Activated CD8-positive, alpha-beta memory T cell treated with anti-CD3 and anti-CD28 coated beads for 36 hours (primary cell): ENCODE data around the gene WDR87. TPM values are rescaled to one million over a fixed set of nuclear protein-coding genes. Genes with fewer than 3 reads are reported as not detected.
"Not testable (repeated sequence)": the region's sequence is repeated elsewhere in the genome, so short reads cannot be mapped to it uniquely, and the experiment has no call there.

ENCODE experiments used
- CTCF ChIA-PET: fragments of 350-600 bp; sonication (Branson Sonifier 250); formaldehyde crosslinking; loops from one replicate; lab custom pipeline; 2021; ENCODE audit warnings: antibody characterized with exemption; lab: Charles Lee
- POLR2A ChIA-PET: fragments of 350-600 bp; sonication (Branson Sonifier 250); formaldehyde crosslinking; loops from one replicate; lab custom pipeline; 2021; ENCODE audit warnings: antibody characterized with exemption; lab: Charles Lee
- total RNA-seq, 2 experiments: library from RNA; stranded (reverse); gene quantifications; one replicate each; pipeline ENCODE4 v1.2.3, GENCODE V29; 2021

Gene WDR87
- total RNA-seq, 2 experiments from 2014 or later = not detected

DNA sequence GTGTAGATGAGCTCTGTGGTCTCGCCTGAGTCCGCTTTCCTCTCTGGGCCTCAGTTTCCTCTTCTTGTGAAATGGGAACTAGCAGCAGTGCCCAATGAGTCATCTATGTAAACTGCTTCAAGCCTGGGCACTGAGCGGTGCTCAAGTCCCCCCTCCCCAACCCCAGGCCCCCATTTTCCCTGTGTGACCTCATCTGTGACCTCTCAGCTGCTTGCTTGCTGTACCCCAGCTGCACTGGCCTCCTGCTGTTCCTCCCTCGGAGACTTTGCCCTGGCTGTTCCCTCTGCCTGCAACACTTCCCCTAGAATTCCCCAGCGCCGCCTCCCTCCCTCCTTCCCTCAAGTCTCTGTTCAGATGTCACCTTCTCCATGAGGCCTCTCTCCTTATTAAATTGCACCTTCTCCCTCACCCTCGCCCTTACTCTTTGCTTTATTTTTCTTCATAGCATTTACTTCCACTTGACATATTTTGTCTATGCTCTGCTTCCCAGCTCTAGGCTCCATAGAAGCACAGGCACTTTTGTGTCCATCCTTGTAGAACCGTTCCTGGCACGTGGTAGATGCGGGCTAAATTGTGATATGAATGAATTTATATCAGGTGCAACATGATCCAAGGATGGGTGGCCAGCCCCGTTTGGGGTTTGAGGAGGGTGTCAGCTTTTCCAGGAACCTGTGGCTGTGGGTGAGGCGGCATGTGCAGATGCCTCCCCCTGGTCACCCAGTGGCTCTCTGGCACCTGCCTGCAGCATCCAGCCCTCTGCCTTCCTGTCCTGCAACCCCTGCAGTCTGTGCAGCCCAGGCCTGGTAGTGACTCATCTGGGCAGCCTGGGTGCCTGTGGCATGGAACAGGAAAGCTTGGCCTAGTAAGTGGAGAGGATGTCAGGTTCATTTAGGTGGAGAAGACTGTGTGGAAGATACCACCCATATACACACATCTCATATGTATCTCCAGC lies 26.9 kb upstream of the WDR87 start:
- ChIA-PET POLR2A (no interaction called here), CTCF (no interaction called here)

DNA sequence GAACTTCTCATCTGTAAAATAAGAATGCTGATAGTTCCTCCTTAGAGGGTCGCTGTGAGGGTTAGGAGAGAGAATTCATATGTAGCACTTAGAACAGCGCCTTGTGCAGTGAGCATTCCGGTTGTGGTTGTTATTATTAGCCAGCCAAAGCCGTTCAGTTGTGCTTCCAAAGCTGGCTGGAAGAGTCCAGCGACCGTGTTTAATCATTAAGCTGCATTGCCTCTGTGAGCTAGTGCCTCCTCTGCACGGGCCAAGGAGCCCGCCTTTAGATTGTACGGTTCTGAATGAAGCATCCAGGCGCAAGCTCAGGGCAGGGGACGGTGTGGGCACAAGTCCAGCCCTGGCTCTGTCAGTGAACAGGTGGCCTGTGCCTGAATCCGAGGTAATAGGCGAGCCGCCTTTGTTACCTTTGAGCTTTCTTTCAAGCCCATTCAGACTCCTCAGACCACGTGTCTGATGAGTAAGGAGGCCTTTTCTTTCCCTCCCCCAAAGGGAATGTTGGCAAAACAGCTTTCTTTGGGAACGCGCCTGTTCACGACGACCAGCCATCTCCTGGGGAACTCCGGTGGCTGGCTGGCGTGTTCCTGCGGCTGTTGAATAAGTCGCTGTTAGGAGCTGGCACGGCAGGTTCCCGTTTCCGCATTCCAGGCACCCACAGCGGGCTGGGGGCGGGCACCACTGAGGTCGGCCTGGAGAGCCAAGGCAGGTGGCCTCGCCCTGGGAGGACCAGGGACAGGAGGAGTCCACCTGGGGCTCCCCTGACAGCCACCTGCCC lies 25.7 kb upstream of the WDR87 start:
- ChIA-PET CTCF (interaction anchor here (0.7 to 0.9 kb wide), 2 partner anchors 10 to 30 kb away, joined by 3 read pairs; no protein-coding TSS in a partner anchor), POLR2A (no interaction called here)

DNA sequence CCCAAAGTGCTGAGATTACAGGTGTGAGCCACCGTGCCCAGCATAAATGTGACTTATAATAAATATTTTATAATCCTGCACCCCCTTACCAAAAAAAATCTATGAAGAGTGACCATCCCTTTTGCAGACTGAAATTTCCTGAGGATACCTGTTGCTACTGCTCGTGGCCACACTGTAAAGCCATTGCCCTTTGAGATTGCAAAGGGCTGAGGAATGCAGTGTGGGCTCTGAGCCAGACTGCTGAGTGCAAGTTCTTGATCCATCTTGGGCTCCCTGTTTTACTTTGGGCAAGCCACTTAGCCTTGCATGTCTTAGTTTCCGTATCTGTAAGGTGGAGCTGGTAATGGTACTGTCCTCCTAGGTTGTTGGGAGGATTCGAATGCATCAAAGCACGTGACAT lies 24.0 kb upstream of the WDR87 start:
- ChIA-PET POLR2A (interaction anchor here (0.7 kb wide), 1 partner anchor 446 kb away, joined by 4 read pairs; no protein-coding TSS in a partner anchor), CTCF (interaction anchor here (1.1 kb wide), 1 partner anchor 28 kb away, joined by 3 read pairs; no protein-coding TSS in a partner anchor)

DNA sequence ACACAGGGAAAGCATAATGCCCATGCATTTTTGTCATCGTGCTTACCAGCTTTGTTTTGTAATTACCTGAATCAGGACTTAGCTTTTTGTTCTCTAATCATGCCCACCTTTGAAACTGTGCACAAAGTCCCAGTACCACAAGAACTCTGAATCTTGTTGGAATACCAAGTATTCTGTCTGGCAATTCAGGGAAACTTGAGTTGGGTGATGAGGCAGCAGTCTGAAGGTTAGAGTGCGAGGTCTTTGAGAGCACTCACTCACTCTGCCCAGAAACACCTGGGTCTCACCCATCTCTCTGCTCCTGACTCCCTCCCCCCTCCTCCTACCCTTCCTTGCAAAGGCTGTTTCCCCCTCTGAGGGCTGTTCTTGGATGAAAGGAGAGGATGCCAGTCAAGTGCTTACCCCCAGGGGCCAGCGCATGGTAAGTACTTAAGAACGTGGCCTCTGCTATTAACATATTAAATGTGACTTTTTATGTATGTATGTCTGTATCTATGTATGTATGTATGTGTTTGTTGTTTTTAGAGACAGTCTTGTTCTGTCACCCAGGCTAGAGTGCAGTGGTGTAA lies 23.0 kb upstream of the WDR87 start:
- CTCF ChIA-PET = no interaction called here

DNA sequence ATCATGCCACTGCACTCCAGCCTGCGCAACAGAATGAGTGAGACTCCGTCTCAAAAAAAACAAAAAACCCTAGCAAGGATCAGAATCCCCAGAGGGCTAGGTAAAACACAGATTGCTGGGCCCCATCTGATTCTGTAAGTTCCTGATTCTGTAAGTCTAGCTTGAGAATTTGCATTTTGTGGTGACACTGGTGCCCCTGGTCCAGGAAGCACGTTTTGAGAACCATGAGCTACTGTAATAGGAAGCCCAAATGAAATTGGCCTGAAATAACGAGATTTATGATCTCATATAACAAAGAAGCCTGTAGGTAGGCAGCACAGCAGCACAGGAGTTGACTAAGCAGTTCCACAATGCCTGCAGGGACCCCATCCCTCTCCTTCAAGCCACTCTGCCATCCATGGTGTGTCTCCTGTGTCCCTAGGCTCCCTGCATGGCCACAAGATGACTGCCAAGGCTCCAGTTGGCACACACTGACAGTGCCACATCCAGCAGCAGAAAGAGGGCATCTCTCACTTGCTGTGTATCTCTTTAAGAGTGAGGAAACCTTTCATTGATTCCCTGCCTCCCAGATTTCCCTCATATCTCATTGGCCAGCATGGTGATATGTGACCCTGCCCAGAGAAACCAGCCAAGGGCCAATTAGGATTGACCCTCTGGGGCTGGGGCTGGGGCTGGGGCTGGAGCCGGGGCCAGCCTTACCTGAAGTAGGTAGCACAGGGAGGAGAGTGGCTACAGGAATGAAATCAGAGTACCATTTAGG lies 22.3 kb upstream of the WDR87 start:
- ChIA-PET POLR2A (no interaction called here), CTCF (no interaction called here)

More for the DNA sequence above, 23.0 kb upstream of the WDR87 start:
- POLR2A ChIA-PET = no interaction called here

DNA sequence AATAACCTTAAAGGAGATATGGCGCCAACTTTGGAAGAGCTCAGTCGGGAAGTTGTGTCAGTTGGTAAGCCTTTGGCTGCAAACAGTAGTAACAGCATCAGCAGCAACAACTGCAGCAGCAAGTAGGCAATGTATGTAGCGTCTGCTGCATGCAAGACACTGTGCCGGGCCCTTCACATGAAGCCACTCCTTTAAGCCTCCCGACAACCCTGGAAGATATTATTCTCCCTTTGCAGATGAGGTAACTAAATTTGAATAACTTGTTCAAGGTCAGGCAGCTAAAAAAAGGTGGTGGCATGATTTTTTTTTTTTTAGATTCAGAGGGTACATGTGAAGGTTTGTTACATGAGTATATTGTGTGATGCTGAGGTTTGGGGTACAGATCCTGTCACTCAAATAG lies 20.3 kb upstream of the WDR87 start:
- CTCF ChIA-PET = interaction anchor here (0.7 to 1.0 kb wide), 2 partner anchors 24 to 1692 kb away, joined by 3 read pairs; no protein-coding TSS in a partner anchor

DNA sequence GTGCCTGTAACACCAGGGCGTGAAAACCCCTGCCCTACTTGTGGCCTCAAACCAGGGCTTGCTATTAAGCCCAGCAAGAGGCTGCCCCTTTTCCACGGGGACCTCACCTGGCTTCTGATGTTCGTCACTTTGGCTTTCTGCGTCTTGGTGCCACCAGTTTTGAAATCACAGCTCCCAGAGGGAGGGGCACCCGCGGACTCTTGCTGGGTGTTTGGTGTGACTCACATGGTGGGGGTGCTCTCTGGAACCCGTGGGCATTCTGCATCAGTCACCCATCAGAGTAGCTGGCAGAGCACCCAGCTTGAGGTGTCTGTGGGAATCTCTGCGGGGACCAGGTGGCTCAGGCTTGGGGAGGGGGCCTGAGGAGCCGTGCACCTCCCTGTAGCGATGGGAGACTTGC lies 19.9 kb upstream of the WDR87 start:
- ChIA-PET POLR2A (no interaction called here), CTCF (interaction anchor here (0.7 to 1.0 kb wide), 2 partner anchors 24 to 1692 kb away, joined by 3 read pairs; no protein-coding TSS in a partner anchor)

More for the DNA sequence above, 20.3 kb upstream of the WDR87 start:
- POLR2A ChIA-PET = no interaction called here

DNA sequence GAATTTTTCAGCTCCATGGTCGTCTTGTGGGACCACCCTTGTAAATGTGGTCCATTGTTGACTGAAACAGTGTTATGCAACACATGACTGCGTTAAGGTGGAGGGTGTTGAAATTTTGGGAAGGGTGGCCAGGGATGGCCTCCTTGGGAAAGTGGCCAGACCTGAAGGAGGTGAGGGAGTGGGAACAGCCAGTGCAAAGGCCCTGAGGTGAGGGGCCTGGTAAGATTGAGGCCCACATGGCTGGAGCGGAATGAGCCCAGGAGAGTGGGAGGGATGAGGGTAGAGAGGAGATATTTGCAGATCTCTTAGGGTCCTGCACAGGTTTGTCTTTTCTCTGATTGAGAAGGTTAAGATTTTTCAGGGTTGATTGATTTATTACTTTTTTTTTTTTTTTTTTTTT lies 18.8 kb upstream of the WDR87 start:
- ChIA-PET CTCF (interaction anchor here (0.7 kb wide), 1 partner anchor 38 kb away, joined by 5 read pairs; no protein-coding TSS in a partner anchor), POLR2A (no interaction called here)

DNA sequence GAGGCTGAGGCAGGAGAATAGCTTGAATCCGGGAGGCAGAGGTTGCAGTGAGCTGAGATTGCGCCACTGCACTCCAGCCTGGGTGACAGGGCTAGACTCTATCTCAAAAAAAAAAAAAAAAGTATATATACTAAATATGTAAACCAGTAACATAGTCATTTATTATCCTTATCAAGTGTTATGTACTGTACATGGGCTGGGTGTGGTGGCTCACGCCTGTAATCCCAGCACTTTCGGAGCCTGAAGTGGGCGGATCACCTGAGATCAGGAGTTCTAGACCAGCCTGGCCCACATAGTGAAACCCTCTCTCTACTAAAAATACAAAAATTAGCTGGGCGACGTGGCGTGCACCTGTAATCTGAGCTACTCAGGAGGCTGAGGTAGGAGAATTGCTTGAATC lies 18.2 kb upstream of the WDR87 start:
- POLR2A ChIA-PET = not testable (repeated sequence)
- CTCF ChIA-PET = interaction anchor here (0.6 kb wide), 1 partner anchor 1716 kb away, joined by 3 read pairs; no protein-coding TSS in a partner anchor

DNA sequence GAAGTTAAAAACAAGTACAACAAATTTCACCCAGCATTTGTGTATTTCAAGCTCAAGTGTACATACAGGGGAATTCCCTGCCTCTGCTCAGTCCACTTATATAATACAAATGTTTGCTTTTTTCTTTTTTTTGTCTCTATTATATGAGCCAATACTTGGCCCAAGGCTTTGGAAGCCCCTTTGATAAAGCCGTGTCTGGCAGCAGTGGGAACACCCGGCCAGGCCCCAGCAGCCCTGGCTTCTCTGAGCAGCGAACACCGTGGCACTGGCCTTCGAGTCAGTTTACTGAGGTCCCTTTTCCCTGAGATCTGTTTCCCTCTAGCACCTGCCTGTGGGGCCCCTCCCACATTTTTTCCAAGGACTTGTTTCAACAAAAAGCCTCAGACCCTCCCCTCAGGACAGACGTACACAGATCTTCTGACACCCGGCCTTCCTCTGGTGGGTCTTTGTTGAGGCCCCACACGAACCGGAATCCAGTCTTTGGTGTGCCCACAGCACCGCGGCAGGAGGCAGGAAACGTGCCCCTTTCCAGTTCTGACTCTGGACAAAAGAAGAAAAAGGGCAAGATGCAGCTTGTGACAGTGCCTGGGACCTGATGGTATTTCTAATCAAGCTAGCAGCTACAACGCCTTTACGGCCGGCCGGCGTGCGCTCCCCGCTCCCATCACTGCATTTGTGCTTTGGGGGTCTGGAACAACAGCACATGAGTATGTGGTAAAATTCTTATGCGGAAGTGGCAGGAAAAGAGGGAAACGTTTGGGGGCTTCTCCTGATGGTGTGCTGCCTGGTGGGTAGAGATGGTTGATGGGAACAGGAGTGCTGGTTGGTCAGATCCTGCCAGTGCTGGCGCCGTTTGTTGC lies 14.4 kb upstream of the WDR87 start:
- CTCF ChIA-PET = no interaction called here
- POLR2A ChIA-PET = no interaction called here

DNA sequence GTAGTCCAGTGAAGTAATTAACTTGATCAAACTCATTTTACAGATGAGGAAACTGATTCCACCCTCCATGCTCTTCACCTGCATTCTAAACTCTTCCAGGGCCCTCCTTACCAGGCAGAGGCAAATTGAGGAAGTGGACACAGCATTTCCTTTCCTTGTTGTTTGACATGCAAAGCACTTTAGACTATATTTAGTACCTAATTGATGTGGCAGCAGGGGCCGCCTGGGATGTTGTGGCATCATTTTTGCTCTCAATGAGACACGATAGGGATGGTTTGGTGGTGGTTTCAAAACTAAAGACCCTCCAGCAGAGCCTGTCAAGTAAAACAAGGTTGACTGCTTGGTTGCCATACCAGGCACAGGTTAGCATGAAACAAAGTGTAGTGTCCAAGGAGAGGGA lies 8.5 kb upstream of the WDR87 start:
- ChIA-PET POLR2A (no interaction called here), CTCF (interaction anchor here (1.9 kb wide), 1 partner anchor 12 kb away, joined by 5 read pairs; no protein-coding TSS in a partner anchor)

DNA sequence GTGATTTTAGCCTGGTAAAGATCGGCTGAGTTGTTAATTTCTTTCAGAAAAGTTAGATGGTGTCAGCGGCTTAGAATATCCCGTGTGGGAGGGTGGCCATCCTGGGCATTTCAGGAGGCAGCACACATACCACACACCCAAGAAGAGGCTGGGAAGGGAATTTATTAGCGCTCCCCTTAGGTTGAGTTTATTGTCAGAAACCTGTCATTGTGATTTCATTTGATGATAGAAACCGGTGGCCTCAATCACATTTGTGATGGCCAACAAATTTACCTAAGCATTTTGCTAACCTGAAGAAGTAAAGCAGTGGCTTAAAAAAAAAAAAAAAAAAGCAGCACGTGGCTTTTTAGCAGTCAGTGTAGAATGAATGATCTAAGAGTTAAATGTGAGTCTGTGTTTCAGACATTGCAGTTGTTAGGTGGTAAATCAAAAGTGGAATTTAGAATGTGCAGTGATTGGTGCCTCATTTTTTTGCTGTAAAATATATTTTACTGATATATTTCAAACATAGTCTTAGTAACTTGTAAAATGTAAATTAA lies 3.3 kb upstream of the WDR87 start:
- ChIA-PET CTCF (interaction anchor here (0.8 kb wide), 1 partner anchor 387 kb away, joined by 5 read pairs; no protein-coding TSS in a partner anchor), POLR2A (no interaction called here)

DNA sequence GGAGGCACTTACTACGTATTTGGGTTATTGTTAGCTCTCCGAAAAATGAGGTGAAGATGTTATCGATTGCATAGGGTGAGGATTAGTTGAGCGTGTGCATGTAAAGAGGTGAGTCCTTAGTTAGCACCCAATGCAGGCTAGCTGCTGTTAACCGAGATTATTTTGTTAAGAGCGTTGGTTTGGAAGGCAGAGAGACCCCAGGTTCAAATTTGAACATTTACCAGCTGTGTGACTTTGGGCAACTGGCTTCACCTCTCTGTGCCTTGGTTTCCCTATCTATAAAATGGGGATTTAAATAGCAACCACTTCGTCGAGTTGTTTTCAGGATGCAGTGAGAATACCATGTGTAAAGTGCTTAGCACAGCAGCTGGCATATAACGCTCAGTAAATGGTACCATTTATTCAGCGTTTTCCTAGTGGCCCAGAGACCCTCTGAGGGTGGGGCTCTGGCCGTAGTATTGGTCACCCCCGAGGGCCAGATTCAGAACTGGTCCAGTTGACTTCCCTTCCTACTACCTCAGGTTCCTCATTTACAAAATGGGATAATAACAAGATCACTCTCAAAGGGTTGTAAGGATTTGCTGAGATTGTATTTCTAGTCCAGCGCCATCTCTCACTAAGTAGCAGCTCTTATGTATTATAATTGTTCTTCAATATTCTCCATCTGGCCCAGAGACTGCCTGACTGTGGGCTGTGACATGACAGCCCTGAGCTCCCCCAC lies 1.5 kb upstream of the WDR87 start:
- CTCF ChIA-PET = interaction anchor here (0.6 to 2.4 kb wide), 4 partner anchors 234 to 703 kb away, joined by 3 to 7 read pairs (median 4); partner anchors contain the start of gene CATSPERG
- POLR2A ChIA-PET = interaction anchor here (0.5 to 1.7 kb wide), 6 partner anchors 8 to 1625 kb away, joined by 3 to 8 read pairs (median 3); partner anchors contain the start of gene PSMD8

DNA sequence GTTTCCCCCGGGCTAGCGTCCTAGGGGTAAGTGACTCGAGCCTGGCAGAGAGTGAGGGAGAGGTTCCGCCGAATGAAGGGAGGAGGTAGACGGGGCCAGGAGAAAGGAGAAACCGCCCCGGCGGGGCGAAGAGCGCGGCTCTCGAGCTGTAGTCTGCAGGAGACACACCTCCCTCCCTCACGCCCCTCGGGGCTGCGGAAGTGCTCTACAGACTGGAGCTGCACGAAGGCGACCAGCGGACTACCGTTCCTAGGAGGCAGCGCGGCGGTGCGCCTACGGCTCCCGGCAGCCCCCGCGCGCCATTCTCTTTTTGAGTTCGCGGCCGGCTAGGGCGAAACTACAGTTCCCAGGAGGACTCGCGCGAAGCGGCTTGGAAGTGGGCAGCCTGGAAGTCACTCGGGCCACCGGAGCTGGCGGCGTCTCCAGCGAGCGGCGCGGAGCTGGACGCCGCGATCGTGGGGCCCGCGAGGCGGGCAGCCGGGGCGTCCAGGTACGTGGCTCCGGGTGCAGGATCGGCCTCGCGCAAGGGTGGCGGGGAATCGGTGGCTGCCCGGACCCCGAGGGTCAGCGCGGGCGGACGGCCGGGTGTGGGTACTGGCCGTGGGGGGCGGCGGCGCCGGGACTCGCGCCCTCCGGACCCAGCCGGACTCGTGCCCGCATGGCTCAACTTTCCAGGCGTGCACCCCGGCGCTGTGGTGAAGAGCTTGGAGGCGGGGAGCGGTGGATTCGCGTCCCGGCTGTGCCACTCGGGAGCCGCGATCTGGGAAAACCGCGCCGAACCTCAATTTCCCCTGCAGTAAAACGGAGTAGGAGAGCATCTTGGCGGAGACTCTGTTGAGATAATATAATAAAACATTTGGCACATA lies 708 bp upstream of the WDR87 start, which contains the start of gene SIPA1L3:
Gene SIPA1L3, plus strand, starts transcription at position 340 of the 866 bp plus-strand sequence. CDS start 174,358 bp downstream, outside the sequence.
- POLR2A ChIA-PET = interaction anchor here (0.5 to 1.7 kb wide), 5 partner anchors 9 to 1626 kb away, joined by 3 to 8 read pairs (median 3); partner anchors contain the start of gene PSMD8
- CTCF ChIA-PET = interaction anchor here (0.6 to 2.4 kb wide), 11 partner anchors 8 to 703 kb away, joined by 3 to 7 read pairs (median 3); partner anchors contain the start of gene CATSPERG

DNA sequence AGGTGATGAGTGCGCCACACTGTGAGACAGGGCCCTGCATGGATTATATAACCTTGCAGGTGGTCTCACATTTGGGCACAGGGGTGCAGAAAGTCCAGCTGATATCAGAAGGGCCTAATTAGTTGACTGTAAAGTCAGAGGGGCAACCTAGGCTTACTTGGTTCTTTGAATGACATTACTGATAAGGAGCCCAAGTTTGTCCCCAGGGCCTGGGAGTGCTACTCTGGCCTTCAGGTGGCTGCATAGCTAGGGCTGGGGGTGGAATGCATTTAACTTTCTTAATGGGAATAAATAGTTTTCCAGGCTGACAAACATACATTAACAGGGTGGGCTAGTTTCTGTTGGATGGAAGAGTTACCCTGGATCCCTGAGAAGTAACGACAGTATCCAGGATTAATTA lies 3.3 kb downstream of the WDR87 start:
- POLR2A ChIA-PET = no interaction called here
- CTCF ChIA-PET = interaction anchor here (0.7 to 1.9 kb wide), 26 partner anchors 10 to 432 kb away, joined by 3 to 11 read pairs (median 4); no protein-coding TSS in a partner anchor
